ENCODE results near the gene SNAI3.

The SNAI3 gene

DNA sequence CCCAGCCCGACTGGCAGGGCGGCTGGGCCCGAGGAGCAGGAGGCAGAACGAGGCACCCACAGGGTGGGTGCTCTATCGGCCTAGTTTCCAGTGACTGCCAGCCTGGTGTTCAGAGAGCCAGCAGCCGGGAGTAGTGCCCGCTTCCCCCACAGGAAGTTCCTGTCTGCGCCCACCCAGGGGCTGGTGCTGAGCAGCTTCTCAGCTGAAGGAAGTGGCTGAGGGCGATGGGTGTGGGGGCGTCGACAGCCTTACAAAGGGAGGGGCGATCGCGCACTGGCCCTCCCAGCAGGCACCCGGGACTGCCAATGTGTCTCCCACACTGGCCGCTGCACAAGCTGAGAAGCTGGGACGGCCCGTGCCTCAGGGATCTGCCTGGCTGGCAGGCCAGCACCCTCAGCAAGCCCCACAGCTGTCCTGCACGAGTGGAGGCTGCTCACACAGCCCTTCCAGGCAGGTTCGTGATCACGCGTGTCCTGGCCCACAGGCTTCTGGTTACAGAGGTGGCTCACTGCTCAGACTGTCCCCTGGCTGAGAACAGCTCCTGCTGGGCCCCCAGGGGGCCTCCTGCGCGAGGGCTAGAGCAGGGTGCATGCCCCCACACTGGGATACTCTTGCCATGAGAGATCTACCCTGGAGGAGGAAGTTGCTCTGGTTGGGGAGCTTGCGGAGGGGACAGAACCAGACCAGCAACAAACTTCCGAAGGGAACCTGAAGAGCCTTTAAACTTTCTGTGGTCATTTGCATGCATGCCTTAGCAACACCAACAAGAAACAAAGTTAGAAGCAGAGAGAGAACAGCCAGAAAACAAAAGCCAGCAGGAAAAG, 17.4 kb upstream of the SNAI3 start:
- DNase-seq (ENCODE audit: low read depth): no peak

- DNase-seq (ENCODE audit: low read depth): no peak
Measured at GRCh38 chr16:88702371-88703210, 16.3 kb upstream of the SNAI3 start.

DNA sequence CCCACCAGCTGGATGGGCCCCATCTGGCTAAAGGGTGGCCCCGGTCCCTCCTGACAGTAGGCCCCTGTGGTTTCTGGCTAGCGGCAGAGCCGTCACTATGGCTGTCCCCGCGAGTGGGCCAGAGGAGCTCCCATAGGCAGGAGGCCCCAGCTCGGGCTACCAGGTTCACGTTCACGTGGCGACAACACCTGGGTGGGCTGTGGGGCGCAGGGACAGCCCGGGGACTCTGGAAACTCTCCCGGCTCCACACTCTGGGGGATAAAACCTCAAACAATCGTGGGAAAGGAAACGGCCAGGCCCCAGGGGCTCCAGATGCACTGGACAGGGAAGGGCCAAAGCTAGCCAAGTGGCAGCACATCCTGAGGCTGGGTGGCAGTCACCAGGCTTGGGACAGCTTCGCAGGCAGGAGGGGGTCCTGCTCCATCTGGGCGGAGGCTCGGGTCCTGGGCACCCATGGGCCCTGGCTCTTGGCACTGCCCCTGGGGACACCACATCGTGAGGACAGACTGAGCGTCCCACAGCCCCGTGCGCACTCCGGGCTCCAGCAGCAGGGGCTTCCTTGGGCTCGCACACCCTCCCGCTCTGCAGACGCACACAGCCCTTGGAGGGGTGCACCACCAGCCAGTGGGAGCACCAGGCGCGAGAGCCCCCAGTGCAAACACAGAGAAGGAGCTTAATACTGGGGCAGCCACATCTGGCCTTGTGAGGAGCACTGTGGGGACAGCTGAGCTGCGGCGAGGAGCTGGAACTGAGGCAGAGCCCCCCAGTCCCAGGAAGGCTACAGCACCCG, 15.5 kb upstream of the SNAI3 start:
- DNase-seq (ENCODE audit: low read depth): no peak

GRCh38 chr16:88700636-88701482, 14.6 kb upstream of the SNAI3 start:
- DNase-seq (ENCODE audit: low read depth): peak; percentile 16

DNA sequence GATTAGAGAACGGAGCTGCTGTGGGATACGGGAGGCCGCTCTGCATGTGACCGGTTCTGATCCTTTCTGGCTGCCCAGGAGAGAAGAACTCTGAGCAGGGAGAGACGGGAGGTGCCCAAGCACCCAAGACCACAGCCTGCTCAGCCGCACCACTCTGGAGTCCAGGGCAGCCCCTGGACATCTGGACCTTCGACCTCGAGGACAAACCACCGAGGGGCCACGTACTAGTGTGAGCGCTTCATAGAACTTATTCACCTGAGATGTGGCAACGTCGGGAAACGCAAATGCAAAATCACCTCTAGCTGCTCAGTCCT, 14.0 kb upstream of the SNAI3 start:
- no peak for DNase-seq (ENCODE audit: low read depth)

DNA sequence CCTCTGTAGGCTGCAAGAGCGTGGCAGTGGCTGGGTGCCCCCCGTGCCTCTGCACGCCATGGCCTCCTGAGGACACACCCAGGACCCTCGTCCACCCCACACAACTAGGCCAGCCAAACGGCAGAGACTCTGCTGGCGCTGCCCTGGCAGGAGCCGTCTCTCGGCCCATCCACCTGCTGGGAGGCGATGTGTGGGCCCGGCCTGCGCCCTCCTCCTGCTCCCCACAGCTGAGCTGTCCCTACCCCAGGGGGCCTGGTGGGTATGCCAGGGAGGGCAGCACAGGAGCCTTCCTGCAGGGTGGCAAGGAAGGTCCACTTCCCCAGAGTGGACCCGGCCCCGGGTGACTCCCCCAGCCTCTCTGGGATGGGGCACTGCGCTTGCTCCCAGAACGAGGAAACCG, 12.9 kb upstream of the SNAI3 start:
- no peak for DNase-seq (ENCODE audit: low read depth)

DNA sequence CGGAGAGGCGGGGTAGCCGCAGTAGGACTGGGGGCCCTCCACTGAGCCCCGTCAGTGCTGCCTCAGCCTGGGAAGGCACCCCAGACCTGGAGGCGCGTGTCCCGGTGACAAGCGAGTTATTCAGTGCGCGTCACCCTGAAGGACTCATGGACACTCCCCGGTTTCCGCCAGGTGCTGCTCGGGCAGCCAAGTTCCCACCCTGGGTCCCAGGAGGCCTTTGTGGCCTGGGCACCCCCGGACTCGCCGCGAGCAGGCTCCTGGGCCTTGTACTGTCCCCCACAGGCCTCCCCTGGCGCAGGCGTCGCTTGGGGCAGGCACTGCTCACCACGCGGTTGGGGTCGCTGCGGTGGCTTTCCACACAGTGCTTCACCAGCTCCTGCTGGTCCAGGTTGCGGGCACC, 12.3 kb upstream of the SNAI3 start:
- no peak for DNase-seq (ENCODE audit: low read depth)

DNA sequence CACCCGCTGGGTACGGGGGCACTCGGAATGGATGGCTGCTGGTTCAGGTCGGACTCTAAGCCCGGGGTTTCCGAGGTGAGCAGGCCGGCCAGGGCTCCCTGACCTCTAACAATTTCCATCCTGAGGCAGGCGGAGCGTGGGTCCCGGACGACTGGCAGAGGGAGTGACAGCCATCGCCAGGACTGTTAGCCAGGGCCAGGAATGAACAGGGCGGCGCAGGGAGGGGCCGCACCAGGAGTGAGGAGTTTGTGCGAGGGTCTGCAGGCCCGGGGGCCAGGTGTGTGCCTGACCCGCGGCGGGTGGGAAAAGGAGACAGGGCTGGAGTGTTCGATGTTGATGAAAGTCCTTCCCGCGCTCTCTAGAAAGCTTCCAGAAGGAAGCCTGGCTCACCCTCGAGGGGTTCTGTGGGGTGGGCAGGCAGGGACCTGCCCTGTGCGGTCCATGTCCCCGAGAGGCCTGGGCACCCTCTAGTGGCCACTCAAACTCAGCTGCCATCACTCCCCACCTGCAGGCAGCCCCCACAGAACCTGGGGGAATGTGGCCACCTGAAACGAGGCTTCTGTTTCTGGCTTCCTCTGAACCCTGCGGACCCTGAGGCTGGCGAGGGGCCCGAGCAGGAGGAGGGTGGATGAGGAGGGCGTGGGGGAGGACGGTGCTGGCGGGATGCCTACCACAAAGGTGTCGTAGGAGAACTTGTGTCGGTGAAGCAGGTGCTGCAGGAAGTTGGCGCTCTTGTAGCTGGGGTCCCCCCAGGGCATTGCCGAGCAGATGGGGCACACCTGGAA, 11.7 kb upstream of the SNAI3 start:
- DNase-seq (ENCODE audit: low read depth): no peak

GRCh38 chr16:88697116-88697830, 11.0 kb upstream of the SNAI3 start:
- no peak for DNase-seq (ENCODE audit: low read depth)

- DNase-seq (ENCODE audit: low read depth): no peak
Measured at GRCh38 chr16:88696441-88696840, 10.1 kb upstream of the SNAI3 start.

GRCh38 chr16:88695753-88696152, 9.4 kb upstream of the SNAI3 start:
- DNase-seq (ENCODE audit: low read depth): no peak

DNA sequence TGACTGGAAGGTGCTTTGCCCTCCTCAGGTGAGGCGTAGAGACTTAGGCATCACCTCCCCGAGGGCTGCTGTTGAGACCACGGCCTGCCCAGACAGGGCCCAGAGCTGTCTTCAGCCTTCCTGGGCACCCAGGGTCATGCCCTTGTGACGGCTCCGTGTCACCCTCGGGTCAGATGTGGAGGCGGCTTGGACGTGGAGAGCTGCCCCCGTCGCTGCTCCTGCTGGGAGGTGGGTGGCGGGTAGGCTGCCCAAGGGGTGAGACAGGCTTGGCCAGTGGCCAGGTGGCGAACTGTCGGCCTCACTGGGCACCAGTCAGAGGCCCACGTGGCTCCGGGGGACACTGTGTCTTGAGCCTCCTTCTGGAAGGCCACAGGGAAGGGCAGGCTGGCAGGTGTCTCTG, 8.9 kb upstream of the SNAI3 start:
- DNase-seq (ENCODE audit: low read depth): no peak

- DNase-seq (ENCODE audit: low read depth): no peak
Measured at GRCh38 chr16:88694221-88695087, 8.1 kb upstream of the SNAI3 start.

DNA sequence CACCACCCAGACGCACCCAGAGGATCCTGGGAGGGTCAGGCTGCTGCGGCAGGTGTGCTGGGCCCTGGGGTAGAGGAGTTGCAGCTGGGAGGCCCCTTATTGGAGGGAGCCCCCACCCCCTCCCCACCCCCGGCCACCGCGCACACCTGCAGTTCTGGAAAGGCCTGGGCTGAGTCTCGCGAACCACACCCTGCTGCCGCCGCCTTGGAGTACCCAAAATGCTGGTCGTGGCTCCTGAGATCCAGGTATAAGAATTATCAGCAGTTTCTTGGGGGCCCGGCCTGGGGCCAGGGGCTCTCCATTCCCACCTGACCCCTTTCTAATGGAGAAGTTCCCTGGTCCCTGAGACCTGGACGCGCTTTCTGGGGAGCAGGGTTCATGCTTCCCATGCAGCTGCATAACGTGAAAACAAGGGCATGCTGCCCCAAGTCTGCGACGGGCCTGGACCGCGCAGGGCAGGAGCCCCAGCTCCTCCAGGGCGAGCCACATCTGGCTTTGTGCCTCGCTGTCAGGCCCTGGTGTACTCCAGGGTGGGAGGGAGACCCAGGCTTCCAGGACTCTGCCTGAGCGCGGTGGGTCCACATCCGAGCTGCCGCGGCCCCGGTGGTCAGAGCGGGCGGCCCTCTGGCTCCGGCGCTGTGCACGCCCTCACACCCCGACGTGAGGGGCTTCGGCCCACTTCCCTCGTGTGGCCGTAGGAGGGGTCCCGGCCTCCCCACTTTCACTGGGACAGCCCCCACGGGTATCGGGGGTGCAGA, 7.3 kb upstream of the SNAI3 start:
- no peak for DNase-seq (ENCODE audit: low read depth)

DNA sequence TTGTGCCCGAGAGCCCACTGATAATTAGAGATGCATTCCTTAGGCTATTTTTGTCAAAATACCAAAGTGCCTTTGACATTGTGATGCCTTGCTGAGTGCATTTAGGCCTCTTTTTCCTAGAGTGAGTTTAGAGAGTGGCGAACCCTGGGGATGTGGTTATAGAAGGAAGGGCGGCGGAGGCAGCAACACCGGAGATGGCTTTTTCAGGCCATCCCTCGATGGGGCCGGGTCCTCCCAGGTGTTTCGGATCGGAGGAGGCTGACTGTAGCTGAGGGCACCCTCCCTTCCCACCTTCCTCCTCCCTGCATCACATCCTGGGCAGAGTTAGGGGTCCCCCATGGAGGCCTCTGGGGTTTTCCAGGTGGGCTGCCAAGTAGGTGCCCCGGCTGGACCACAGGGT, 6.6 kb upstream of the SNAI3 start:
- no peak for DNase-seq (ENCODE audit: low read depth)

- DNase-seq (ENCODE audit: low read depth): no peak
Measured at GRCh38 chr16:88691924-88692560, 5.7 kb upstream of the SNAI3 start.

DNA sequence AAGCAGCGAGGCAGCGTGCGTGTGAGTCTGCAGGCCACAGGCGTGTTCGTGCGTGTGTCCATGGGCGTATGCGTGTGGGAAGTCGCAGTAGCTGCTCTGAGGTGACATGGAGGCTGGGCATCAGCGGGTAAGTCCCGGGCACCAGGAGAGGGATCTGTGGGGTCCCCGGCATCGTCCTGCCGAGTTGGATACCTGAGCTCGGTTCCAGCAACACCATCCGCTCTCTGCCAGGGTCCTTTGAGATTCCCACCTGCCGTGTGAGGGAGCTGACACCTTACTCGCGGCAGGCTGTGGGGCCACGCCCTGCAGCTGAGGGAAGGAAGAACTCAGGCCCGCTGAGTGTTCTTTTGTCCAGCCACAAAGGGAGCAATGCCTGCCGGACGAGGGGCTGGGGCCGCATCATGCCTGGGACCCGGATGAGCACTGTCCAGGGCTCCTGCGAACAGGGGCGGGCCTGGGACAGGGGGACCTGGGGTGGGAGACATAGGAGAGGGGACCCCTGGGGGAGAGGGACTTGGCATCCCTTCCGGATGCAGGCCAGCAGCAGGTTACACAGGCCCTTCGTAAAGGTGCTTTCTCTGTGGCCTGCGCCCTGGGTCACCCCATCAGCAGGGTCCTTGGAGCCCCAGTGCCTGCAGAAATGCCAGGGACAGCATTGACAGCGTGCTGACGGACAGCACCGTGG, 5.0 kb upstream of the SNAI3 start:
- no peak for DNase-seq (ENCODE audit: low read depth)
